ENCODE measurements around the gene LRRC8E. TPM values are rescaled to one million over a fixed set of nuclear protein-coding genes. Genes with fewer than 3 reads are reported as not detected.
A peak's percentile ranks its signal among the peaks of the same experiment; 100 is the strongest.

The LRRC8E gene
- total and polyA plus RNA-seq, 3 experiments from 2014 or later: not detected

DNA sequence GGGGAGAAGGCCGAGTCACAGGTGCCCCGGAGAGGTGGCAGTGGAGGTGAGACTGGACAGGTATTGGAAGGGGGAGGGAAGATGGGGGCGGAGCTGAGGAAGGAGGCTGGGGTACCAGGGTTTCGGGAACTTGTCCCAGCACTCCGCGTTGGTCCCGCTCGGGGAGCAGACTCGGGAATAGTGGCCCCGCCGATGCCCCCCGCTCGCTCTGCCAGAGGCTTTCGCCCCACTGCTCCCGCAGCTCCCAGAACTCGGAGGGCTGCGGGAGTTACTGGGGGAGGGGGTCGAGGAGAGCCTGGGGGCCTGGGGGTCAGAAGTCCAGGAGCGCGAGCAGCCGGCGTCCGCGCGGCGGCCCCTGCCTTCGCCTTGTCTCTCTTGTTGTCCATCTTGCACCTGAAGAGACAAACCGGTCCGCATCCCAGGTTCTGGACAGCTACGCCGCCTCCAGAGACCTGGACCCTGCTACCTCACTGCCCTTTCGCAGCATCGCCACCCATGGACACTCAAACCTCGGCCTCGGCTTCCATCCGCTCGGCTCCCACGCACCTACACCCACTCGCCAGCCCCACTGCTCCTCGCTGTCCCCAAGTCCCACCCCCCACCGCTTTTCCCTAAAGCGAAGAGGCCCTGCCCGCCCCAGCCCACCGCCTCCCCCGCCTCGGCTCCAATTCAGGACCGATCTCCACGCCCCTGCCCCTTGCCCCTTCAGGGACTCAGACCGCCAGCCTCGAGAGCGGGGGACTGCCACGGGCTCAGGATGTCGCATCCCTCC, 14.8 kb upstream of the LRRC8E start:
- no peaks in the 10 kb centered on the region for H3K36me3 ChIP-seq (ENCODE audit: insufficient read depth, low read length)
- peak overlapping the region in 5 of 7 donors; percentile 60 to 85 (median 76) for H3K4me3 Mint-ChIP-seq
- CTCF ChIA-PET: no interaction called here

DNA sequence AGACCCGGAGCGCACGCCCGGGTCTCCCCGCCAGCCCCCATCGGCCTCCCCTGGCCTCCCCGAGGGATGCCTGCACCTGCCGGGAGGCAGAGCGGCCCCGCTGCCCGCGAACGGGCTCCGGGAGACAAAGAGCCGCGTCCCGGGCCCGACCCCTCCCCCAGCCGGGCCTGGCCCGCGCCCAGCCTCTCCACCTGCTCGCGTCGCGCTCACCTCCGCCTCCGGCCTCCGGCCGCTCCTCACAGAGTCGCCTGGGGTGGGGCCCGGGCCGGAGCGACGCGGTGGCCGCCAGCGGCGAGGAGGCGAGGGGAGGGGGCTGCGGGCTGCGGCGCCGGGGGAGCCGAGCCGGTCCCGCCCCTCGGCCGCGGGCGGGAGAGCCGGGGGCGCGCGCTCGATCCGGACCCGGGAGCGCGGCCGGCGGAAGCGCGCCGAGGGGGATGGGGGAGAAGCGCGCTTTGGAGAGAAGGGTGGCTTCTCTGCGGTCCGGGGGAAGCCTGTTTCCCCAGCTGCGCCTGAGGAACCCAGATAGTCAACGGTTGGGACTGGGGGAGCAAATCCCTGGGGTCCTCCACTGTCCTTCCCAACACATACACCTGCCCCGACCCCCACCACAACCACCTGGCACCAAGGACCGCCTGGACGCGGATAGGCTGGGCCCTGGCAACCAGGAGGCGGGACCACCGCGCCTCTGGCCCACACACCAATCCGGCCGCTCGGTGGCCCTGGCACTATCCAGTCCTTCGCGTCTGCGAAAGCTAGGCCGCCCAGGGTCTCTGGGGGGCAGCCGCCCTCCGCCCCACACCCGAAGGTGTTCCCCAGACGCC, 14.0 kb upstream of the LRRC8E start, which contains the start of gene PRR36:
TSS of gene PRR36 (minus strand) at position 315 of the 821 bp plus-strand sequence. CDS start 701 bp downstream, outside the sequence.
- no peak within 1 kb of the TSS for H3K27ac Mint-ChIP-seq
- H3K36me3 Mint-ChIP-seq: no peaks in the 10 kb centered on the region
- H3K27ac ChIP-seq (ENCODE audit: low read depth, low read length): no peak within 1 kb of the TSS
- peak within 1 kb of the TSS in 6 of 7 donors; percentile 32 to 85 (median 68) for H3K4me3 Mint-ChIP-seq
- H3K36me3 ChIP-seq (ENCODE audit: insufficient read depth, low read length): no peaks in the 10 kb centered on the region
- peaks cover 19 to 29% of the 10 kb centered on the region in 2 donors for H3K27me3 Mint-ChIP-seq
- ChIA-PET CTCF (interaction anchor here (0.7 to 1.0 kb wide), 2 partner anchors 11 to 21 kb away, joined by 3 read pairs; no protein-coding TSS in a partner anchor), POLR2A (no interaction called here)
- H3K27me3 ChIP-seq (ENCODE audit: insufficient read depth, low read length, poor library complexity, severe bottlenecking): peaks cover 24% of the 10 kb centered on the region
- H3K4me3 ChIP-seq (ENCODE audit: low read length): peak within 1 kb of the TSS; percentile 26
- peaks cover 0 to 2% (median 0%) of the 10 kb centered on the region in 5 donors for H3K9me3 Mint-ChIP-seq
- H3K4me1 ChIP-seq (ENCODE audit: insufficient read depth, low read length): peaks cover 22% of the 10 kb centered on the region
- H3K9me3 ChIP-seq (ENCODE audit: low read length): no peaks in the 10 kb centered on the region
- peaks cover 19 to 36% (median 20%) of the 10 kb centered on the region in 3 donors for H3K4me1 Mint-ChIP-seq
- no peak for DNase-seq

More for the DNA sequence above, 14.8 kb upstream of the LRRC8E start:
- H3K4me3 ChIP-seq (ENCODE audit: low read length): no peak overlapping the region
- Mint-ChIP-seq H3K9me3 (peaks cover 0 to 2% (median 0%) of the 10 kb centered on the region in 5 donors), H3K4me1 (peaks cover 23 to 42% (median 23%) of the 10 kb centered on the region in 3 donors), H3K27ac (no peak overlapping the region), H3K36me3 (no peaks in the 10 kb centered on the region), H3K27me3 (peaks cover 19 to 29% of the 10 kb centered on the region in 2 donors)
- no peak overlapping the region for H3K27ac ChIP-seq (ENCODE audit: low read depth, low read length)
- no peaks in the 10 kb centered on the region for H3K9me3 ChIP-seq (ENCODE audit: low read length)
- peaks cover 24% of the 10 kb centered on the region for H3K27me3 ChIP-seq (ENCODE audit: insufficient read depth, low read length, poor library complexity, severe bottlenecking)
- DNase-seq: no peak
- H3K4me1 ChIP-seq (ENCODE audit: insufficient read depth, low read length): peaks cover 27% of the 10 kb centered on the region
- POLR2A ChIA-PET: no interaction called here

DNA sequence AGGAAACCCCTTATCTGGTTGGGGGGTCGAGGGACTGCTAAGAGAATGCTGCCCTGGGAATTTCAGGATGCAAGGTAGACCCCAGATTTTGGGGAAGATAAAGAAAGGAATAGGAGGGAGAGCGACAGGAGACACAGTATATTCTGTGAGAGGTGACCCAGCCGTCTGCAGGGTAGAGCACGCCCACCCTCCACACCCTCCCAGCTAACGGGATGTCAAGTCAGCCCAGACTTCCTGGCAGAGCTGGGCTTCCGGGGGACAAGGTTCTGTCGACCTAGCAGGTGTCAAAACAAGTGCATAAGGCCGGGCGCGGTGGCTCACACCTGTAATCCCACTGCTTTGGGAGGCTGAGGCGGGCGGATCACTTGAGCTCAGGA, 13.4 kb upstream of the LRRC8E start:
- Histone ChIP-seq H3K4me1 (ENCODE audit: insufficient read depth, low read length) (peaks cover 22% of the 10 kb centered on the region), H3K27me3 (ENCODE audit: insufficient read depth, low read length, poor library complexity, severe bottlenecking) (peaks cover 24% of the 10 kb centered on the region), H3K27ac (ENCODE audit: low read depth, low read length) (no peak overlapping the region), H3K9me3 (ENCODE audit: low read length) (no peaks in the 10 kb centered on the region), H3K36me3 (ENCODE audit: insufficient read depth, low read length) (no peaks in the 10 kb centered on the region), H3K4me3 (ENCODE audit: low read length) (peak overlapping the region; percentile 26)
- Mint-ChIP-seq H3K9me3 (peaks cover 0 to 2% (median 0%) of the 10 kb centered on the region in 5 donors), H3K27me3 (peaks cover 19 to 29% of the 10 kb centered on the region in 2 donors), H3K4me1 (peaks cover 19 to 35% (median 20%) of the 10 kb centered on the region in 3 donors), H3K36me3 (no peaks in the 10 kb centered on the region), H3K27ac (no peak overlapping the region), H3K4me3 (peak overlapping the region in 4 of 7 donors; percentile 26 to 52 (median 34))
- CTCF ChIA-PET: interaction anchor here (0.7 to 1.0 kb wide), 2 partner anchors 12 to 21 kb away, joined by 3 read pairs; no protein-coding TSS in a partner anchor
- no peak for DNase-seq
- POLR2A ChIA-PET: no interaction called here

DNA sequence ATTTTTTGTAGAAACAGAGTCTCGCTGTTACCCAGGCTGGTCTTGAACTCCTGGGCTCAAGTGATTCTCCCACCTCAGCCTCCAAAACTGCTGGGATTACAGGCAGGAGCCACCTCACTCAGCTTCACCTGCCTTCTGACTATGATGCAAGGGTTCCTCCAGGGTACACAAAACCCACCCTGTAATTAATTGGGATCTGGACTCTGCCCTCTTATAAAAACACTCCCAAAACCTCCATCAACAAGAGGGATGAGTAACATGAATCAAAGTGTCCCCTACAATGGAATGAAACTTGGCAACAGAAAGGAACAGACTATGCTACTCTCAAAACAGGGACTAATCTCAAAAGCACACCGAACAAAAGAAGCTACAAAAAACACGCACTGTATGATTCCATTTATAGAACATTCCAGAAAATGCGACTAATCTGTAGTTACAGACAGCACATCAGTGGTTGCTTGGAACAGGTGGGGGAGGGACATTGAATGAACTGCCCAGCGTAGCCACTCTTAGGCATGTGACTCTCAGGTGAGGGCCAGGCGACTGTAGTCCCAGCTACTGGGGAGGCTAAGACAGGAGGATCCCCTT, 11.0 kb upstream of the LRRC8E start:
- no peak for DNase-seq
- peaks cover 16% of the 10 kb centered on the region for H3K27me3 ChIP-seq (ENCODE audit: insufficient read depth, low read length, poor library complexity, severe bottlenecking)
- no peaks in the 10 kb centered on the region for H3K36me3 Mint-ChIP-seq
- no peaks in the 10 kb centered on the region for H3K9me3 ChIP-seq (ENCODE audit: low read length)
- H3K27ac ChIP-seq (ENCODE audit: low read depth, low read length): no peak overlapping the region
- peaks cover 0 to 3% (median 0%) of the 10 kb centered on the region in 5 donors for H3K9me3 Mint-ChIP-seq
- peaks cover 10% of the 10 kb centered on the region for H3K4me1 ChIP-seq (ENCODE audit: insufficient read depth, low read length)
- H3K4me1 Mint-ChIP-seq: peaks cover 4 to 15% (median 6%) of the 10 kb centered on the region in 3 donors
- CTCF ChIA-PET: no interaction called here
- H3K4me3 Mint-ChIP-seq: no peak overlapping the region
- H3K36me3 ChIP-seq (ENCODE audit: insufficient read depth, low read length): no peaks in the 10 kb centered on the region
- H3K4me3 ChIP-seq (ENCODE audit: low read length): no peak overlapping the region
- H3K27ac Mint-ChIP-seq: no peak overlapping the region
- peaks cover 9 to 14% of the 10 kb centered on the region in 2 donors for H3K27me3 Mint-ChIP-seq
- POLR2A ChIA-PET: no interaction called here

DNA sequence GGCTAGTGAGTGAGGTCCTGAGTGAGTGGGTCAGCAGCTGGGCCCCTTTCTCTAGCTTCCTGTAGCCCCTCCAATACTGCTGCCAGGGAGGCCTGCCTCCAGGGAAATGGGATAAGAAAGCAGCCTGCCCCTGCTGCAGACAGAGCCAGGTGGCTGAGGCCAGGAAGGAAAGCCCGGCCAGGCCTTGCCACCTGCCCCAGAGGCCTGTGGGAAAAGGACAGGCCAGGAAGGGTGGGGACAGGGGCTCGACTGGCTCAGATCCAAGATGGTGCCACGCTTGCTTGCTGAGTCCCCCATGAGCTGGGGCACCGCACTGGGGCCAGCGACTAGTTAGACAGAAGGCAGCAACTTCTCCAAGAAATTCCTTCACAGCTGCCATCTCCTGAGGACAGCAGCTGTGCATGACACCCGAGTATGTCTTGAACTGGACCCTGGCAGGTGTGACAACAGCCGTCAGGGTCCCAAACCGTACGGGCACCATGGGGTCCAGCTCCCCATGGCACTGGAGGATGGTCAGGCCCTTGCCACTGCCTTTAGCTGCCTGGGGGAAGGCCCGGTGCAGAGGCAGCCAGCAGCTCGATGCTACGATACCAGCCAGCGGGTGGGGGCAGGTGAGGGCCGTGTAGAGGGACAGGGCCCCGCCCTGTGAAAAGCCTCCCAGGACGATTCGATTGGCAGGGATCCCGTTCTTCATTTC, 9.1 kb upstream of the LRRC8E start:
- H3K9me3 ChIP-seq (ENCODE audit: low read length): no peaks in the 10 kb centered on the region
- Mint-ChIP-seq H3K27me3 (peaks cover 7 to 8% of the 10 kb centered on the region in 2 donors), H3K4me3 (no peak overlapping the region), H3K9me3 (peaks cover 0 to 3% (median 0%) of the 10 kb centered on the region in 5 donors), H3K4me1 (peaks cover 2 to 7% (median 6%) of the 10 kb centered on the region in 3 donors), H3K27ac (no peak overlapping the region), H3K36me3 (no peaks in the 10 kb centered on the region)
- CTCF ChIA-PET: interaction anchor here (3.2 kb wide), 1 partner anchor 10 kb away, joined by 13 read pairs; no protein-coding TSS in a partner anchor
- H3K27ac ChIP-seq (ENCODE audit: low read depth, low read length): no peak overlapping the region
- no peaks in the 10 kb centered on the region for H3K36me3 ChIP-seq (ENCODE audit: insufficient read depth, low read length)
- H3K27me3 ChIP-seq (ENCODE audit: insufficient read depth, low read length, poor library complexity, severe bottlenecking): peaks cover 5% of the 10 kb centered on the region
- DNase-seq: no peak
- H3K4me3 ChIP-seq (ENCODE audit: low read length): no peak overlapping the region
- POLR2A ChIA-PET: no interaction called here
- H3K4me1 ChIP-seq (ENCODE audit: insufficient read depth, low read length): peaks cover 6% of the 10 kb centered on the region

DNA sequence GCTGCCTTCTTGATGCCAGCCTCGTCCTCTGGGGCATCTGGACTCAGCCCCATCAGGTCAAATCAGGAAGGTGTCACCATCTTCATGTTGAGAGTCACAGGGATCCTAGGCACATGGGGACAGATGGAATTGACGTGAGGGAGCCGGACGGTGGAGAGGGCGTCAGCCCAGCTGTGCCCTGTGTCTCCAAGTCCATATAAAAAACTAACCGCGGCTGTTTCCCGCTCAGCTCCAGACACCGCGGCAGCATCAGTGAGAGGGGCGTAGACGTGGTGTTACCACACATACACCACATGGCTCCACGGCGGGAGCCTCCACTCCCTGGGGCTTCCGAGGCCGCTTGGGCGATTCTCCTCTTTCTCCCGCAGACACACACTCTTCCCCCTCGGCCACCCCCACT, 8.5 kb upstream of the LRRC8E start:
- CTCF ChIA-PET: interaction anchor here (3.2 kb wide), 1 partner anchor 11 kb away, joined by 13 read pairs; no protein-coding TSS in a partner anchor
- no peak for DNase-seq

GRCh38 chr19:7881910-7882309, 6.4 kb upstream of the LRRC8E start:
- no peaks in the 10 kb centered on the region for H3K36me3 ChIP-seq (ENCODE audit: insufficient read depth, low read length)

More for the DNA sequence above, 8.5 kb upstream of the LRRC8E start:
- H3K27ac ChIP-seq (ENCODE audit: low read depth, low read length): no peak overlapping the region
- no peaks in the 10 kb centered on the region for H3K36me3 ChIP-seq (ENCODE audit: insufficient read depth, low read length)
- peaks cover 0 to 3% (median 3%) of the 10 kb centered on the region in 3 donors for H3K4me1 Mint-ChIP-seq
- H3K36me3 Mint-ChIP-seq: no peaks in the 10 kb centered on the region
- peaks cover under 1% of the 10 kb centered on the region for H3K27me3 ChIP-seq (ENCODE audit: insufficient read depth, low read length, poor library complexity, severe bottlenecking)
- H3K9me3 Mint-ChIP-seq: peaks cover 0 to 3% (median 0%) of the 10 kb centered on the region in 5 donors
- H3K4me3 Mint-ChIP-seq: no peak overlapping the region
- no peak overlapping the region for H3K4me3 ChIP-seq (ENCODE audit: low read length)
- peaks cover 4 to 6% of the 10 kb centered on the region in 2 donors for H3K27me3 Mint-ChIP-seq
- POLR2A ChIA-PET: no interaction called here
- H3K27ac Mint-ChIP-seq: no peak overlapping the region
- peaks cover 2% of the 10 kb centered on the region for H3K4me1 ChIP-seq (ENCODE audit: insufficient read depth, low read length)
- H3K9me3 ChIP-seq (ENCODE audit: low read length): no peaks in the 10 kb centered on the region

More at GRCh38 chr19:7881910-7882309, 6.4 kb upstream of the LRRC8E start:
- CTCF ChIA-PET: interaction anchor here (1.0 to 3.2 kb wide), 2 partner anchors 13 to 22 kb away, joined by 4 to 13 read pairs; partner anchors contain the start of gene MAP2K7
- Histone ChIP-seq H3K4me1 (ENCODE audit: insufficient read depth, low read length) (no peaks in the 10 kb centered on the region), H3K9me3 (ENCODE audit: low read length) (no peaks in the 10 kb centered on the region), H3K27ac (ENCODE audit: low read depth, low read length) (no peak overlapping the region), H3K27me3 (ENCODE audit: insufficient read depth, low read length, poor library complexity, severe bottlenecking) (no peaks in the 10 kb centered on the region), H3K4me3 (ENCODE audit: low read length) (no peak overlapping the region)
- Mint-ChIP-seq H3K9me3 (peaks cover 0 to 3% (median 0%) of the 10 kb centered on the region in 5 donors), H3K27ac (no peak overlapping the region), H3K27me3 (peaks cover 0 to 3% of the 10 kb centered on the region in 2 donors), H3K4me1 (no peaks in the 10 kb centered on the region), H3K36me3 (no peaks in the 10 kb centered on the region), H3K4me3 (no peak overlapping the region)
- DNase-seq: no peak
- POLR2A ChIA-PET: no interaction called here
